Endothelial cell of umbilical vein (primary cell): ENCODE data around the gene CSMD2. TPM values are rescaled to one million over a fixed set of nuclear protein-coding genes. Genes with fewer than 3 reads are reported as not detected.

Experiments
- BruUV-seq: library from RNA; stranded (reverse); fragments of 400-500 nt; replicated peaks from 2 replicates; lab custom pipeline; 2021; lab: Mats Ljungman, UMichigan
- CTCF ChIA-PET: fragments of 300-600, 350-600 bp; sonication (Branson Sonifier 250); formaldehyde crosslinking; loops from one replicate; lab custom pipeline; 2021; ENCODE audit warnings: antibody characterized with exemption, inconsistent platforms; lab: Charles Lee
- POLR2A ChIA-PET: fragments of 300-600, 350-600 bp; sonication (Branson Sonifier 250); formaldehyde crosslinking; loops from one replicate; lab custom pipeline; 2021; ENCODE audit warnings: antibody characterized with exemption, inconsistent platforms; lab: Charles Lee
- DNase-seq: peaks from one replicate; pipeline ENCODE4 v3.0.0-alpha.2; 2011; ENCODE audit warnings: low read depth, low spot score
- FAIRE-seq: peaks from 2 replicates; lab custom pipeline; 2011; peaks lifted over from hg19 to GRCh38; lab: Jason Lieb, UNC
- H2AFZ ChIP-seq: 2 replicates; pipeline ENCODE4 v1.6.0; 2012; ENCODE audit warnings: low read depth, low read length, control low read depth, inconsistent platforms
- H3K27ac ChIP-seq: 2 replicates; pipeline ENCODE4 v1.5.1; 2011; ENCODE audit warnings: low read depth, mild to moderate bottlenecking, control low read depth, low read length, moderate library complexity; ENCODE audit not compliant: insufficient read depth
- H3K27me3 ChIP-seq, 2 experiments: 2 replicates each; pipeline versions ENCODE4 v1.6.0 to v1.6.1; 2011; ENCODE audit warnings: low read length in 2 of 2, mixed read lengths in 1 of 2; ENCODE audit not compliant: control insufficient read depth in 2 of 2, insufficient read depth in 2 of 2
- H3K36me3 ChIP-seq, 2 experiments: 2 replicates in 1 of 2; 3 replicates in 1 of 2; pipeline ENCODE4 v1.5.1; 2011; ENCODE audit warnings: low read length in 2 of 2, mild to moderate bottlenecking in 1 of 2, moderate library complexity in 1 of 2; ENCODE audit not compliant: control insufficient read depth in 2 of 2, insufficient read depth in 2 of 2; ENCODE audit errors: extremely low read depth in 1 of 2
- H3K4me1 ChIP-seq: 3 replicates; pipeline ENCODE4 v1.5.1; 2011; ENCODE audit warnings: mild to moderate bottlenecking, low read length; ENCODE audit not compliant: control insufficient read depth, insufficient read depth; ENCODE audit errors: extremely low read depth
- H3K4me2 ChIP-seq: 2 replicates; pipeline ENCODE4 v1.6.1; 2011; ENCODE audit warnings: low read length, control low read depth, mixed read lengths; ENCODE audit not compliant: insufficient read depth
- H3K4me3 ChIP-seq, 3 experiments: fragments of 200-600 bp in 1 of 3; sonication (generic), shearing (Covaris generic) in 1 of 3; replicated peaks in 1 of 3; 2 replicates each; pipeline ENCODE4 v1.5.1; 2011 to 2016; ENCODE audit warnings: control low read depth in 3 of 3, low read length in 3 of 3, mild to moderate bottlenecking in 2 of 3, inconsistent platforms in 1 of 3, low read depth in 1 of 3, moderate library complexity in 1 of 3; ENCODE audit not compliant: insufficient read depth in 1 of 3
- H3K79me2 ChIP-seq: 2 replicates; pipeline ENCODE4 v1.6.0; 2012; ENCODE audit warnings: low read length, inconsistent platforms; ENCODE audit not compliant: control insufficient read depth, insufficient read depth
- H3K9ac ChIP-seq: replicated peaks from 2 replicates; pipeline ENCODE3; 2011; ENCODE audit warnings: low read length, control low read depth; ENCODE audit not compliant: insufficient read depth; ENCODE audit errors: extremely low read depth
- H3K9me1 ChIP-seq: replicated peaks from 3 replicates; pipeline ENCODE4 v1.6.0; 2011; ENCODE audit warnings: mild to moderate bottlenecking, low read length; ENCODE audit not compliant: control insufficient read depth, insufficient read depth; ENCODE audit errors: extremely low read depth
- H3K9me3 ChIP-seq: replicated peaks from 2 replicates; pipeline ENCODE4 v1.5.1; 2012; ENCODE audit warnings: low read length, inconsistent platforms; ENCODE audit not compliant: control insufficient read depth, insufficient read depth
- H4K20me1 ChIP-seq: replicated peaks from 2 replicates; pipeline ENCODE3; 2011; ENCODE audit warnings: mild to moderate bottlenecking, low read length; ENCODE audit not compliant: control insufficient read depth, insufficient read depth; ENCODE audit errors: extremely low read depth
- CTCF ChIP-seq, 2 donors: IDR thresholded peaks; 1 replicate in 1 of 2; 2 replicates in 1 of 2; pipeline ENCODE4 v1.5.1; 2011; ENCODE audit warnings: low read length in 2 of 2, mild to moderate bottlenecking in 2 of 2, moderate library complexity in 2 of 2, control low read depth in 1 of 2, inconsistent platforms in 1 of 2, low read depth in 1 of 2; ENCODE audit not compliant: insufficient read depth in 1 of 2; ENCODE audit errors: extremely low read depth in 1 of 2
- EZH2 ChIP-seq: IDR thresholded peaks from 2 replicates; pipeline ENCODE4 v1.6.1; 2012; ENCODE audit warnings: borderline replicate concordance, low read depth, mild to moderate bottlenecking, moderate library complexity, low read length, inconsistent platforms; ENCODE audit not compliant: severe bottlenecking
- FOS ChIP-seq: IDR thresholded peaks from 2 replicates; pipeline ENCODE4 v1.6.1; 2011; ENCODE audit warnings: mild to moderate bottlenecking, low read length, moderate library complexity, borderline replicate concordance; ENCODE audit not compliant: insufficient read depth
- GATA2 ChIP-seq: IDR thresholded peaks from 2 replicates; pipeline ENCODE4 v1.7.0; 2011; ENCODE audit warnings: low read depth, mild to moderate bottlenecking, moderate library complexity, mixed read lengths, low read length; ENCODE audit not compliant: insufficient read length, insufficient read depth
- JUN ChIP-seq: IDR thresholded peaks from 2 replicates; pipeline ENCODE4 v1.6.1; 2011; ENCODE audit warnings: borderline replicate concordance, low read depth; ENCODE audit not compliant: insufficient read length, insufficient read depth
- MAX ChIP-seq: IDR thresholded peaks from 2 replicates; pipeline ENCODE4 v1.6.1; 2011; ENCODE audit not compliant: insufficient read depth, insufficient read length
- MYC ChIP-seq: IDR thresholded peaks from one replicate; pipeline ENCODE4 v1.6.1; 2011; ENCODE audit warnings: mild to moderate bottlenecking, low read depth, low read length
- POLR2A ChIP-seq: IDR thresholded peaks from 2 replicates; pipeline ENCODE4 v1.6.1; 2012; ENCODE audit warnings: low read depth, mild to moderate bottlenecking, control low read depth, low read length
- POLR2AphosphoS5 ChIP-seq: IDR thresholded peaks from 2 replicates; pipeline ENCODE4 v1.6.1; 2012; ENCODE audit warnings: low read depth, mild to moderate bottlenecking, control low read depth, low read length, moderate library complexity; ENCODE audit not compliant: insufficient read depth
- dilution Hi-C: fragments of 300-500 bp; cut with MboI; formaldehyde crosslinking; loops from one replicate; pipeline ENCODE4 v1.15.0; 2019; ENCODE audit warnings: low sequenced_read_pairs; ENCODE audit not compliant: extremely low pct_ligation_motif_present
- intact Hi-C: fragments of 100-400 bp; cut with micrococcal nuclease; formaldehyde crosslinking; loops from one replicate; pipeline ENCODE4 v1.10.0; 2022
- polyA plus RNA-seq, 4 experiments: library from polyadenylated mRNA; depleted of rRNA in 3 of 4; stranded (reverse) in 3 of 4; unstranded in 1 of 4; fragments of >200 nt; gene quantifications; 2 replicates each; pipeline versions ENCODE4 v1.2.1 to v1.2.3, GENCODE V29; 2011 to 2012; ENCODE audit warnings: missing spikeins in 1 of 4
- total RNA-seq: library from RNA; stranded (reverse); gene quantifications from 2 replicates; pipeline ENCODE4 v1.2.3, GENCODE V29; 2021

The CSMD2 gene
- total and polyA plus RNA-seq, 2 donors (not counting 3 experiments of a cell fraction or from before 2014, with no cell fraction given) = under 0.01 TPM; not detected in 1

DNA sequence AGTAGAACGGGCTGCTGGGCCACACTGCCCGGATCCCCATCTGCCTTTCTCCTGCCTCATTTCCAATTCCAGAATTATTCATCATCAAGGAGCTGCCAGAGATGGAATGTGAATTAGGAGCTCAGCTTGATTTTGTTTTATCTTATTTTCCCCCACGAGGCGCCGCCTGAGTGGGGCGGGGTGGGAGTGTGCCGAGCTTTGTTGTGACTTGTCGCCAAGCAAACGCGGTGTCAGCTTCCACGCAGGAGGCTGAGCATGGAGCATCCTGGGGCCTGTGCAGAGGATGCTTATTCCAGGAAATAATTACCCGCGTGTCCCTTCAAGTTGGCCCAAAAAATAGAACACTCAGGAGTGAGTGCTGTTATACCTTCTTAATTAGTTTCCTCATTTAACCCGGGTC is 209.9 kb downstream of the CSMD2 start:
- H3K27ac ChIP-seq = no peak overlapping the region
- no peak overlapping the region for H3K9ac ChIP-seq
- FAIRE-seq (no peak), DNase-seq (no peak)
- no peak overlapping the region for H2AFZ ChIP-seq
- H3K4me2 ChIP-seq = no peak overlapping the region
- no peak overlapping the region for H3K4me3 ChIP-seq
- no TSS peak for BruUV-seq
- dilution Hi-C loops (no loop called here), intact Hi-C loops (no loop called here)
- no peak for TF ChIP-seq GATA2
- no peak for TF ChIP-seq POLR2A
- TF ChIP-seq MYC = no peak
- no peak for TF ChIP-seq JUN
- no peak for TF ChIP-seq MAX
- H3K79me2 ChIP-seq = no peaks in the 10 kb centered on the region
- no peaks in the 10 kb centered on the region for H4K20me1 ChIP-seq
- no peaks in the 10 kb centered on the region for H3K4me1 ChIP-seq
- H3K9me3 ChIP-seq = peaks cover 2% of the 10 kb centered on the region
- no peaks in the 10 kb centered on the region for H3K27me3 ChIP-seq
- ChIA-PET CTCF (no interaction called here), POLR2A (no interaction called here)
- H3K9me1 ChIP-seq = no peaks in the 10 kb centered on the region
- H3K36me3 ChIP-seq = no peaks in the 10 kb centered on the region

GRCh38 chr1:33949570-33949969 is 215.5 kb downstream of the CSMD2 start:
- H3K27me3 ChIP-seq = no peaks in the 10 kb centered on the region
- intact Hi-C loops (no loop called here), dilution Hi-C loops (no loop called here)
- DNase-seq (no peak), FAIRE-seq (no peak)
- TF ChIP-seq FOS = no peak
- no peak for TF ChIP-seq MAX
- TF ChIP-seq MYC = no peak
- TF ChIP-seq CTCF (IDR thresholded peaks at IDR 0.05; ENCODE audit: extremely low read depth in 1 of 2, insufficient read depth in 1 of 2, low read depth in 1 of 2, low read length in 2 of 2) = no peak
- no peak for TF ChIP-seq EZH2
- TF ChIP-seq JUN = no peak
- TF ChIP-seq POLR2A = no peak
- no peak for TF ChIP-seq GATA2
- TF ChIP-seq POLR2AphosphoS5 = no peak
- H3K27ac ChIP-seq = no peak overlapping the region
- no peaks in the 10 kb centered on the region for H3K36me3 ChIP-seq
- H3K4me1 ChIP-seq = no peaks in the 10 kb centered on the region
- H3K9ac ChIP-seq = no peak overlapping the region
- H3K9me1 ChIP-seq = no peaks in the 10 kb centered on the region
- no peak overlapping the region for H3K4me3 ChIP-seq
- ChIA-PET CTCF (no interaction called here), POLR2A (no interaction called here)
- no peak overlapping the region for H3K4me2 ChIP-seq
- H3K79me2 ChIP-seq = no peaks in the 10 kb centered on the region
- H3K9me3 ChIP-seq = peaks cover 5% of the 10 kb centered on the region
- BruUV-seq = no TSS peak
- no peaks in the 10 kb centered on the region for H4K20me1 ChIP-seq
- no peak overlapping the region for H2AFZ ChIP-seq
